Omental fat pad (tissue), 4 donors: ENCODE measurements around the gene EFCAB12. TPM values are rescaled to one million over a fixed set of nuclear protein-coding genes. Genes with fewer than 3 reads are reported as not detected.
A peak's percentile ranks its signal among the peaks of the same experiment; 100 is the strongest.
"Not testable (repeated sequence)": the region's sequence is repeated elsewhere in the genome, so short reads cannot be mapped to it uniquely, and the experiment has no call there.

Experiments used
- ATAC-seq: fragments of 150-250 bp; one replicate; pipeline ENCODE4 v1.9.1; 2016; ENCODE audit warnings: mild to moderate bottlenecking, moderate library complexity; ENCODE audit not compliant: low FRiP score
- DNase-seq: peaks from one replicate; pipeline ENCODE4 v3.0.0-alpha.2; 2019; ENCODE audit warnings: low spot score
- CTCF ChIP-seq, 3 donors: fragments of 450-650 bp; IDR thresholded peaks; one replicate each; pipeline ENCODE4 v1.5.1; 2016 to 2017; ENCODE audit warnings: antibody characterized with exemption in 3 of 3, mild to moderate bottlenecking in 3 of 3, moderate library complexity in 2 of 3
- total RNA-seq, 4 donors: library from RNA; depleted of rRNA; stranded (reverse); fragments of >200 nt; gene quantifications; one replicate each; pipeline ENCODE4 v1.1.0, GENCODE V29; 2016

The EFCAB12 gene
- total RNA-seq, 4 donors from 2014 or later, result 0.24 to 2.8 (median 1.0) TPM

DNA sequence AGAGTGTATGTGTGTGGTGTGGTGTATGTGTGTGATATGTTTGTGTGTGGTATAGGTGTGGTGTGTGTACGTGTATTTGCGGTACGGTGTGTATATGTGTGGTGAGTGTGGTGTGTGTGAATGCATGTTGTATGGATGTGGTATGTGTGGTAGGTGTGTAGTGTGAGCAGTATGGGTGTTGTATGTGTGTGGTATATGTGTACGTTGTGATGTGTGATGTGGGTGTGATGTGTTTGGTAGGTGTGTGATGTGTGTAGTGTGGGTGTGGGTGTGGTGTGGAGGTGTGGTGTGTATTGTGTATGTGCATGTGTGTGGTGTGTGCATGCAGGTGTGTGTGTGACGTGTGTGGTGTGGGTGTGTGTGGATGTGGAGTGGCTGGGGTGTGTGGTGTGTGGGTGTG lies 58.7 kb downstream of the EFCAB12 start:
- no peak for TF ChIP-seq CTCF (IDR thresholded peaks at IDR 0.05)
- DNase-seq (no peak), ATAC-seq (peak; percentile 22)

DNA sequence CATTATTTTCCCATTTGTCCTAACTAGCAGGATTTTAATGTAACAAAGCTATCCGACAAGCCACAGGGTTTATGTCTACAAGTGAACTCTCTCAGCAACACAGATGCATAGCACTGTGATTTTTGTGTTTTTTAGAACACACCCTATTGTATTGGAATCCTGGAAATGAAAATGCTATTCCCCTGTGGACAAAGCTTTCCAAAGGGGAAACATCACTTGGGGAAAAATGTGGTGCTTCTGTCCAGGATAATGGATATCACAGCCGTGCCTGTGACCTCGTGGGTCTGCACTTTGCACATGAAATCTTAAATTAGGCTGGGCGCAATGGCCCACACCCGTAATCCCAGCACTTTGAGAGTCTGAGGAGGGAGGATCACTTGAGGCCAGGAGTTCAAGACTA lies 60.6 kb downstream of the EFCAB12 start:
- no peak for TF ChIP-seq CTCF (IDR thresholded peaks at IDR 0.05)
- ATAC-seq, result no peak

DNA sequence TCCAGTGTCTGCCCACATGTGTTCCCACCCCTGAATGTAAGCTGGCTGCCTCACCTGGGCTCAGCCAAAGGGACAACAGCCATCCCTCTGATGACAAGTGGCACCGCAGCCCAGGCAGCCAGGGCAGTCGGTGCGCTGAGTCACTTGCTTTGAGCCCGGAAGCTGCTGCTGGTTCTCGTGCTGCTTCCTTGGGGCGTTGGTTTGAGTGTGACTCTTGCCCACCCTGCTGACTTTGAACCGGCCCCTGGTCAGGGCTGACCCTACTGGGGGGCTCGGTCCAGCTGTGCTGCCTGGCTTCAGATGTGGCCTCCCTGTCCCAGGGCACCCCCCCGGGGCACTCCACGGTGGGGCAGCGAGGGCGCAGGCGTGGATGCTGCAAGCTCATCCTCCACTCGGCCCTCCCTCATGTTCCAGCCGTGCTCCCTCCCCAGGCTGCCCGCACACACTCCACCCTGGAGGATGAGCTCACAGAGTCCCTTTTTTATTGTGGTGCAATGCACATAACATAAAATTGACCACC lies 62.1 kb downstream of the EFCAB12 start:
- ATAC-seq, result no peak
- no peak for TF ChIP-seq CTCF (IDR thresholded peaks at IDR 0.05)
- no peak for DNase-seq

More for the DNA sequence above, 60.6 kb downstream of the EFCAB12 start:
- no peak for DNase-seq

GRCh38 chr3:129365296-129366136 lies 62.9 kb downstream of the EFCAB12 start:
- no peak for DNase-seq
- TF ChIP-seq CTCF (IDR thresholded peaks at IDR 0.05), result no peak

GRCh38 chr3:129364811-129365210 lies 63.6 kb downstream of the EFCAB12 start:
- not testable (repeated sequence) for DNase-seq, ATAC-seq

More at GRCh38 chr3:129365296-129366136, 62.9 kb downstream of the EFCAB12 start:
- ATAC-seq, result no peak

DNA sequence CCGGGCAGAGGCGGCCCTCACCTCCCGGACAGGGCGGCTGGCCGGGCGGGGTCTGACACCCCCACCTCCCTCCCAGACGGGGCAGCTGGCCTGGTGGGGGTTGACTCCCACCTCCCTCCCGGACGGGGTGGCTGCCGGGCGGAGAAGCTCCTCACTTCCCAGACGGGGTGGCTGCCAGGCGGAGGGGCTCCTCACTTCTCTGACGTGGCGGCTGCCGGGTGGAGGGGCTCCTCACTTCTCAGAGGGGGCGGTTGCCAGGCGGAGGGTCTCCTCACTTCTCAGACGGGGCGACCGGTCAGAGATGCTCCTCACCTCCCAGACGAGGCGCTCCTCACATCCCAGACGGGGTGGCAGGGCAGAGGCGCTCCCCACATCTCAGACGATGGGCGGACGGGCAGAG lies 65.1 kb downstream of the EFCAB12 start:
- not testable (repeated sequence) for ATAC-seq, DNase-seq

- TF ChIP-seq CTCF (IDR thresholded peaks at IDR 0.05), result no peak
- ATAC-seq, result no peak
- no peak for DNase-seq
These were observed 67.6 kb downstream of the EFCAB12 start for GRCh38 chr3:129360705-129361460.
